Stimulated activated CD4-positive, alpha-beta T cell treated with anti-CD3 and anti-CD28 coated beads, Interleukin-15, amount 100 ng/mL, for 1 hour (primary cell): ENCODE measurements around the gene CCSAP.

Source experiments
- DNase-seq, 2 donors: peaks; one replicate each; pipeline ENCODE4 v3.0.0-alpha.2; 2020; ENCODE audit warnings: low read depth in 1 of 2, low spot score in 1 of 2

Gene CCSAP

GRCh38 chr1:229287267-229287666 lies 55.6 kb downstream of the CCSAP start:
- no peak for DNase-seq

DNA sequence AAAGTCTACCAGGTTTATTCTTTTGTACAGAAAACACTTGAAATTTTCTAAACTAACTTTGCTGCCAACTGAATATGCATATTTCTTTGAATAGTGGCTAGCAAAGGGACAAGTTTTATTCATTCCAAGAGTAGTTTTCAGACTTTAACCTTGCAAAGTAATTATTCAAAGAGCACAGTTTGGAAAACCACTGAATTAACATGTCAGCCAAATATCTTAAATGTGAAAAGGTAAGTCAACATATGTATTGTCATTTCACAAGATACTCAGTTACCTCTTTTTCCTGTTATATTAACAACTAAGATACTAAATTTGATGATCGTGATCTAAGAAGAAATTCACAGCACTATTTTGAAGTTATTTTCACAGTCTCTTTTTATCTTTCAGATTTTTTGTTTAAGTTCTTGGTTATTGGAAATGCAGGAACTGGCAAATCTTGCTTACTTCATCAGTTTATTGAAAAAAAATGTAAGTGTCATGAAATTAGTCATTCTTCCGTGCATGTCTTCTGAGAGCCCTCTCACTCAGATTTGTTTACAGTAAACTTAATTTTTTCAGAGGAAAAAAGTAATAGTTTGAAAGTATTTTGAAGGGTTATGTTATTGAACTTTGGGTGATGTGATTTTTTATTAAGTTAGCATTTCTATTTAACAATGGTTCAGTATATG lies 56.6 kb downstream of the CCSAP start:
- no peak for DNase-seq

DNA sequence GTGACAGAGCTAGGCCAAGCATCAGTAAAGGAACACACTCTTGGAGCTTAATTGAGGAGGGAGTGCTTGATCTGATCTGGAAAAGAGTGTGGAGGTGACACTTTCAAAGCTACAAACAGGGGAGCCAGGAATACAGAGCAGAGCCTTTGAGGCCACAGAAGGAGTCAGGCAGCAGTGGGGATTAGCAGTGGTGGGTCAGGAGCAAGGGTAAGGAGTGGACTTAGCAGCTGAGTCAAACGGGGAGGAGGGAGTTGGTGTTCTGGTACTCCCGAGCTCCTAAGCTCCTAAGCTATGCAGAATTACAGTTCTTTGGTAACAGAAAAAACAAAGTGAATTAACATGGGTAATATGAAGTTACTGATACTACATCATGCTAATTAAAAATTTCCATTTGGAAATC lies 57.4 kb downstream of the CCSAP start:
- DNase-seq, result no peak

- DNase-seq, result no peak
Measured at GRCh38 chr1:229284887-229285286, 58.0 kb downstream of the CCSAP start.

DNA sequence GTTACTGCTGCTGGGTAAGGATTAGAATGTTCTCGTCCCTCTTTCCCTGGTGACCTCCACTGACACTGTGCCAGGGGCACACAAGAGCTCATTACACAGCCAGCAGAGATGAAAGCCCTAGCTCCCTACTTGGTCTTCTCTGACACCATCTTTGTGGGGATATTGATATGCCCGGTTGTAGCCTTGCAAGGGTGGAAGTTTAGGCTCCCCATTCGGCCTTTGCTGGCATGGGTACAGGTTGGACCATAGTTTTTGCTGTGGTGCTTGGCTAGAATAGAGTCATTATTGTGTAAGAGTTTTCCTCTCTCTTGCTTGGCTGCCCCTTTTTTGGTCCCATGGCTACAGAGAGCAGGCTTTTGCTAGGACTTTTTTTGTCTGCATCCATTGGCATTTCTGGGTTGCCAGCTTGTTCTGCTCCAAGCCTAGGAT lies 59.6 kb downstream of the CCSAP start:
- DNase-seq, result no peak

DNA sequence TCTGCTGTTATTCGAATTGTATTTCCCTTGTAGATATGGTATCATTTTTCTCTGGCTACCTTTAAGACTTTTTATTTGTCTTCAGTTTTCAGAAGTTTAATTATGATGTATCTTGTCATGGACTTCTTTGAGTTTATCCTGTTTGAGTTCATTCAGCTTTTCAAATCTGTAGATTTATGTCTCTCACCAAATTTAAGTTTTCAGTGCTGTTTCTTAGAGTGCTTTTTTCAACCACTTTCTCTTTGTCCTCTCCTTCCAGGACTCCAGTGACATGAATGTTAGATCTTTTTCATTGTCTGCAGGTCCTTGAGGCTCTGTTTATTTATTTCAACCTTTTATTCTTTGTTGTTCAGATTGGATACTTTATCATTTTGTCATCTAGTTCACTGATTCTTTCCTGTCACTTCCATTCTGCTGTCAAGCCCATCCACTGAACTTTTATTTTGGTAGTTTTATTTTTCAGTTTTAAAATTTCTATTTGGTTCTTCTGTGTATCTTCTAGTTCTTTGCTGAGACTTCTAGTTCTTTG lies 60.5 kb downstream of the CCSAP start:
- DNase-seq, result no peak

- DNase-seq, result no peak
Measured at GRCh38 chr1:229281339-229281926, 61.4 kb downstream of the CCSAP start.

DNA sequence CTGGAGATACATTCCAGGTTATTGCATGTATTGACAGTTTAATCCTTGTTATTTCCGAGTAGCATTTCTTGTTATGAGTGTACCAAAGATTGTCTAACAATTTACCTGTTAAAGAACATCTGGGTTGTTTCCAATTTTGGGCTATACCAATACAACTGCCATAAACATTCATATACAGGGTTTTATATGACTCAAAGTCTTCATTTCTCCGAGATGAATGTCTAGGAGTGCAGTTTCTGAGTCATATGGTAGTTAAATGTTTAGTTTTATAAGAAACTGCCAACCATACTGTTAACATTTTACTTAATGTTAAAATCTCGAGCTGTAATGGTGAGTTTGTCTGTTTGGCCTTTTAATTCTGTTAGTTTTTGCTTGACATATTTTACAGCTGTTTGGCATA lies 61.9 kb downstream of the CCSAP start:
- DNase-seq, result no peak

GRCh38 chr1:229280037-229280828 lies 62.6 kb downstream of the CCSAP start:
- no peak for DNase-seq

DNA sequence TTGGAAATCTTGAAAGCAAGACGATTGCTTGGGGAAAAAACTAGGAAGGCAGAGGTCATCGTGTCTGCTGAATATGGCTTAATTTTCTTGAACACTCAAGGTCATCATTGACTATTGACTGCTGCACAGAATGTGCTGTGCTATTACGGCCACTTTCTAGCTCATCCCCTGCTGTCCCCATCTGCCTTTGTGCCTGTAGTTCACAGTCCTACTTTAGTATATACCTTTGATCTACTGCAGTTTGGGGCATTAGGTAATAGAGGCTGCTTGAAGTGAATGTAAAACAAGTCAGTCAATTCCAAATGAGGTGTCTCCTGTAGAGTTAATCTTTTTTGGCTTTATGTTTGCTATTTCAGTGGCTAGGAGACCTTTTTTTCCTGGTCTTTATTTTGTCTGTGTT lies 63.6 kb downstream of the CCSAP start:
- no peak for DNase-seq

GRCh38 chr1:229278120-229278741 lies 64.6 kb downstream of the CCSAP start:
- no peak for DNase-seq

- DNase-seq, result no peak
Measured at GRCh38 chr1:229275005-229275404, 67.8 kb downstream of the CCSAP start.

GRCh38 chr1:229273507-229274232 lies 69.2 kb downstream of the CCSAP start:
- no peak for DNase-seq

- DNase-seq, result no peak
Measured at GRCh38 chr1:229272164-229273158, 70.4 kb downstream of the CCSAP start.

DNA sequence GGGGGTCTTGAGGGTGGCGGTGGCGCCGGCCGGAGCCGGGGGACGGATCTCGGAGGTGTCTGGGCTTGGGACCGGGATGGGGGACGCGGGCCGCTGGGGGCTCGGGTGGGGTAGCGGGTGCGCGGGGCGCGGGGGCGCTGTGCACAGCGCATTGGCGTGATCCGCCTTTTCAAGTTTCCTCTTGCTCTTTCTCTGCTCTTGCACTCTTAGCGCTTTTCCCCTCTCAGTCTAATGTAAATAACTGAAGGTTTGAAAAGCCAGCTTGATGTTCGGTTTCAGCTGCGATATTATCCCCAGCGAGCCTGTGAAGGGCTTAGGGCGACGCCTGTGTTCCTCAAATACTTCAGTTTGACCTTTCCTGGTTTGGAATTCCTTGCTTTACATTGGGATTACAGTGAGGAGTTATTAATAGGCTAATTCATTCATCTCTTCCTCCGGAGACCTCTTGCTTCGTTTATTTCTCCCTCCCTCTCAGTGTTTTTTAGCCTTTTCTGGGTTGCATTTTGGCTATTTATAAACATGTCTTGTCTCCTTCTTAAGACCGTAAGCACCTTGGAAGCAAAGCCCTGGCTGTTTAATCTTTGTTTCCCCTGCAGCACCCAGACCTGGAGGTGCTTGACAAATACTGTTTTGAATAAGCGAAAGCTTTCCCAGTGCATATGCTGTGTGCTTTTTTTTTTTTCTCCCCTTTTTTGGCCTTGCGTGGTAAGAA lies 71.2 kb downstream of the CCSAP start:
- DNase-seq, result no peak
